KMS-11 (cell line): ENCODE results near the gene KCTD11.

Experiments used
- H2AFZ ChIP-seq: fragments of 200-600 bp; sonication (generic); 2 replicates; pipeline ENCODE4 v1.6.1; 2016; ENCODE audit warnings: antibody characterized with exemption, mixed run types, low read depth
- H3K27ac ChIP-seq: fragments of 200-600 bp; sonication (generic); 2 replicates; pipeline ENCODE4 v1.6.1; 2016; ENCODE audit warnings: mild to moderate bottlenecking, mixed run types
- H3K27me3 ChIP-seq: fragments of 200-600 bp; sonication (generic); 2 replicates; pipeline ENCODE4 v1.6.1; 2017; ENCODE audit warnings: mild to moderate bottlenecking, low read depth, mixed run types, moderate library complexity; ENCODE audit not compliant: insufficient read depth
- H3K36me3 ChIP-seq: fragments of 200-600 bp; sonication (generic); 2 replicates; pipeline ENCODE4 v1.6.1; 2017; ENCODE audit warnings: mild to moderate bottlenecking, mixed run types; ENCODE audit not compliant: insufficient read depth
- H3K4me1 ChIP-seq: fragments of 200-600 bp; sonication (generic); 2 replicates; pipeline ENCODE4 v1.6.1; 2016; ENCODE audit warnings: mild to moderate bottlenecking, low read depth, mixed run types; ENCODE audit not compliant: poor library complexity, severe bottlenecking
- H3K4me2 ChIP-seq: fragments of 200-600 bp; sonication (generic); 2 replicates; pipeline ENCODE4 v1.7.0; 2016; ENCODE audit warnings: mild to moderate bottlenecking, mixed run types
- H3K4me3 ChIP-seq: fragments of 200-600 bp; sonication (generic); IDR thresholded peaks from 2 replicates; pipeline ENCODE4 v1.6.1; 2017; ENCODE audit warnings: low read depth, low read length, mixed read lengths; ENCODE audit not compliant: insufficient read depth
- H3K79me2 ChIP-seq: fragments of 200-600 bp; sonication (generic); 2 replicates; pipeline ENCODE4 v1.6.1; 2016; ENCODE audit warnings: low read depth, mixed run types; ENCODE audit not compliant: insufficient read depth
- H3K9ac ChIP-seq: fragments of 200-600 bp; sonication (generic); 2 replicates; pipeline ENCODE4 v1.6.1; 2016; ENCODE audit warnings: mild to moderate bottlenecking, mixed run types
- H4K20me1 ChIP-seq: fragments of 200-600 bp; sonication (generic); 2 replicates; pipeline ENCODE4 v1.6.1; 2016; ENCODE audit warnings: mild to moderate bottlenecking, mixed run types; ENCODE audit not compliant: insufficient read depth
- CTCF ChIP-seq: fragments of 200-600 bp; sonication (generic); conservative IDR thresholded peaks from 2 replicates; pipeline ENCODE4 v1.6.1; 2017; ENCODE audit warnings: low read depth, mild to moderate bottlenecking, antibody characterized with exemption, low read length, moderate library complexity, mixed read lengths

KCTD11 gene

GRCh38 chr17:7317161-7317803 is 34.7 kb upstream of the KCTD11 start:
- Histone ChIP-seq H3K4me3 (no peak overlapping the region), H3K36me3 (no peaks in the 10 kb centered on the region), H3K27ac (no peak overlapping the region), H3K4me2 (no peak overlapping the region), H3K79me2 (no peaks in the 10 kb centered on the region), H3K4me1 (no peaks in the 10 kb centered on the region), H4K20me1 (no peaks in the 10 kb centered on the region), H3K9ac (no peak overlapping the region), H3K27me3 (no peaks in the 10 kb centered on the region), H2AFZ (no peak overlapping the region)
- no peak for TF ChIP-seq CTCF

- Histone ChIP-seq H3K9ac (no peak overlapping the region), H3K4me3 (no peak overlapping the region), H3K27ac (no peak overlapping the region), H3K36me3 (no peaks in the 10 kb centered on the region), H2AFZ (no peak overlapping the region), H4K20me1 (no peaks in the 10 kb centered on the region), H3K4me2 (no peak overlapping the region), H3K4me1 (no peaks in the 10 kb centered on the region), H3K79me2 (no peaks in the 10 kb centered on the region), H3K27me3 (no peaks in the 10 kb centered on the region)
- no peak for TF ChIP-seq CTCF
Observed at GRCh38 chr17:7318121-7318860, 33.7 kb upstream of the KCTD11 start.

GRCh38 chr17:7321466-7321865 is 30.5 kb upstream of the KCTD11 start:
- Histone ChIP-seq H2AFZ (no peak overlapping the region), H3K27ac (no peak overlapping the region), H3K9ac (no peak overlapping the region), H3K79me2 (no peaks in the 10 kb centered on the region), H3K4me3 (no peak overlapping the region), H3K27me3 (no peaks in the 10 kb centered on the region), H3K4me1 (no peaks in the 10 kb centered on the region), H4K20me1 (no peaks in the 10 kb centered on the region), H3K4me2 (no peak overlapping the region), H3K36me3 (no peaks in the 10 kb centered on the region)
- no peak for TF ChIP-seq CTCF

GRCh38 chr17:7322520-7323194 is 29.3 kb upstream of the KCTD11 start:
- Histone ChIP-seq H3K4me3 (no peak overlapping the region), H3K36me3 (no peaks in the 10 kb centered on the region), H3K79me2 (no peaks in the 10 kb centered on the region), H3K4me1 (no peaks in the 10 kb centered on the region), H4K20me1 (no peaks in the 10 kb centered on the region), H3K9ac (no peak overlapping the region), H3K27ac (no peak overlapping the region), H3K4me2 (no peak overlapping the region), H3K27me3 (no peaks in the 10 kb centered on the region), H2AFZ (no peak overlapping the region)
- no peak for TF ChIP-seq CTCF
